Heart left ventricle (tissue), 16 donors: ENCODE measurements around the gene LAMA3. TPM values are rescaled to one million over a fixed set of nuclear protein-coding genes. Genes with fewer than 3 reads are reported as not detected.

ENCODE experiments used
- ATAC-seq, 4 donors: fragments of 200-7000 bp; cut with Tn5 transposase; one replicate each; pipeline ENCODE4 v1.9.1; 2020 to 2022; ENCODE audit warnings: moderate library complexity in 4 of 4, mild to moderate bottlenecking in 3 of 4, moderate number of reproducible peaks in 1 of 4
- DNase-seq, 5 donors: peaks; one replicate each; pipeline ENCODE4 v3.0.0-alpha.2; 2020
- H3K27ac ChIP-seq, 12 donors: fragments of 200-600 bp; sonication (generic) in 4 of 12; one replicate each; pipeline versions ENCODE4 v1.5.0 to v1.8.0; 2016 to 2022; ENCODE audit warnings: mild to moderate bottlenecking in 2 of 12
- H3K27me3 ChIP-seq, 9 donors: fragments of 200-600 bp; sonication (generic) in 2 of 9; one replicate each; pipeline versions ENCODE4 v1.5.1 to v1.8.0; 2016 to 2022; ENCODE audit warnings: mild to moderate bottlenecking in 3 of 9
- H3K36me3 ChIP-seq, 9 donors: fragments of 200-600 bp; sonication (generic) in 2 of 9; one replicate each; pipeline versions ENCODE4 v1.5.0 to v1.8.0; 2018 to 2022; ENCODE audit warnings: mild to moderate bottlenecking in 2 of 9
- H3K4me1 ChIP-seq, 12 donors: fragments of 200-600 bp; sonication (generic) in 4 of 12; one replicate each; pipeline versions ENCODE4 v1.5.0 to v1.8.0; 2016 to 2022; ENCODE audit warnings: mild to moderate bottlenecking in 3 of 12
- H3K4me3 ChIP-seq, 12 donors: fragments of 200-600 bp; sonication (generic) in 4 of 12; one replicate each; pipeline versions ENCODE4 v1.5.0 to v1.8.0; 2017 to 2022; ENCODE audit warnings: mild to moderate bottlenecking in 9 of 12, moderate library complexity in 4 of 12
- H3K9me3 ChIP-seq, 12 donors: fragments of 200-600 bp; sonication (generic) in 4 of 12; one replicate each; pipeline versions ENCODE4 v1.5.0 to v1.8.0; 2016 to 2022; ENCODE audit warnings: mild to moderate bottlenecking in 1 of 12
- POLR2A ChIP-seq, 2 donors: fragments of 450-650 bp; IDR thresholded peaks; one replicate each; pipeline ENCODE4 v1.6.1; 2017; ENCODE audit warnings: antibody characterized with exemption in 2 of 2, mild to moderate bottlenecking in 2 of 2, moderate library complexity in 2 of 2
- WGBS, 4 donors: extraction: QIAGEN DNeasy Blood & Tissue Kit in 2 of 4; methylation state at CpG; one replicate each; pipeline versions ENCODE4 v1.1.5 to v1.1.7; 2013 to 2018; 5-methylcytosine and 5-hydroxymethylcytosine counted together
- intact Hi-C, 10 donors: fragments of 100-400 bp; cut with DNase I; formaldehyde crosslinking; loops; one replicate each; pipeline versions ENCODE4 v1.11.1 to v1.14.2; 2022
- polyA plus RNA-seq, 2 donors: library from polyadenylated mRNA; stranded (reverse); fragments of 200-250 nt; gene quantifications; one replicate each; pipeline ENCODE4 v1.2.3, GENCODE V29; 2013
- total RNA-seq, 9 donors: library from RNA; depleted of rRNA in 2 of 9; stranded (reverse); fragments of >200 nt in 2 of 9; fragmentation: NEBNext Ultra II Directional in 3 of 9; extraction: Animal tissue kit (Norgen Biotek cat#: 25700) in 3 of 9; gene quantifications; one replicate each; pipeline versions ENCODE4 v1.1.0 to v1.2.4, GENCODE V29; 2016 to 2023
- TF ChIP-seq, protein P1 (sequence below), 12 donors: fragments of 200-600 bp; sonication (generic) in 4 of 12; IDR thresholded peaks; one replicate each; pipeline versions ENCODE4 v1.5.0 to v1.8.0; 2018 to 2022; ENCODE audit warnings: antibody characterized with exemption in 12 of 12, mild to moderate bottlenecking in 5 of 12
- donor health status: ischemic (EF 13 %, LVEDD 7.1; RV severe dilation, severe dysfunction).
- donor health status: healthy with polysubstance abuse.
- donor health status: DM: no; HTN: yes; CAD: no.
- donor health status: DM: no; HTN: no; CAD: no.
- donor health status: ischemic (EF 25% LVEDD 6.9; RV normal size, moderate dysfunction).
- donor health status: ischemic (EF 25% LVEDD 5.7; RV mildly dilated, moderate dysfunction).
- donor health status: healthy.
- donor health status: DM: yes; HTN: yes; CAD: no.
- donor health status: ischemic (EF 35%, LVEDD 5.7; RV mildly dilated, moderate dysfunction).
- donor health status: nonischemic (EF 11% LVEDD 7.7; RV severe dilation, severe dysfunction).
- donor health status: DM: yes; HTN: yes; CAD: no.
- donor health status: PGD.
- donor health status: ischemic (EF 29% LVEDD 5.4; RV normal size, mild dysfunction).
- donor health status: nonischemic (EF 23%, LVEDD 6.1; RV moderate dilation, normal function).

The LAMA3 gene
- total and polyA plus RNA-seq, 11 donors, result 1.2 to 6.6 (median 3.2) TPM

DNA sequence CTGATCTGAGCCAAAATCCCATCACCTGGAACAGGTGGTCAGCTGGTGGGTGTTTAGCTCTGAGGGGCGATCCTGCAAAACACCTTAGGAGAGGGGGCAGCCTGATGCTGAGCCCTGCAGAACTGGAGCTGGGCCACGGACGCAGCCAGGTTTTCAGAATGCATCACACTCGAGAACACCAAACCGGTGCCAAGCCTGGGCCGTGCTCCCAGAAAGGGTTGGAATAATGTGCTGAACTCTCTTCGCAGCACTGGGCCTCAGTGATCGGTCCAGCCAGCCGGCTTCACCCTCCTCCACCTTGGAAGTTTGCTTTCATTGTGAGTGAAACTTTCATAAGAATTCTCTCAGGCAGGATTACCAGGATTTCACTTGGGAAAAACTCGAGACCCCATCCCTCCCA lies 268.8 kb downstream of the LAMA3 start:
- Histone ChIP-seq H3K4me1 (peaks cover 0 to 5% (median 0%) of the 10 kb centered on the region in 12 donors), H3K27ac (peak overlapping the region in 3 of 12 donors; percentile 13 to 46 (median 35)), H3K9me3 (no peaks in the 10 kb centered on the region), H3K36me3 (peaks cover 0 to 5% (median 0%) of the 10 kb centered on the region in 9 donors), H3K27me3 (no peaks in the 10 kb centered on the region), H3K4me3 (no peak overlapping the region)
- peak; percentile 72 to 89 (median 81) for DNase-seq
- WGBS, 4 donors, result 46 to 56% (median 49%) methylated on average over 10 of the region's 10 CpGs
- no peak for TF ChIP-seq POLR2A (IDR thresholded peaks at IDR 0.05)
- TF ChIP-seq, protein P1, sequence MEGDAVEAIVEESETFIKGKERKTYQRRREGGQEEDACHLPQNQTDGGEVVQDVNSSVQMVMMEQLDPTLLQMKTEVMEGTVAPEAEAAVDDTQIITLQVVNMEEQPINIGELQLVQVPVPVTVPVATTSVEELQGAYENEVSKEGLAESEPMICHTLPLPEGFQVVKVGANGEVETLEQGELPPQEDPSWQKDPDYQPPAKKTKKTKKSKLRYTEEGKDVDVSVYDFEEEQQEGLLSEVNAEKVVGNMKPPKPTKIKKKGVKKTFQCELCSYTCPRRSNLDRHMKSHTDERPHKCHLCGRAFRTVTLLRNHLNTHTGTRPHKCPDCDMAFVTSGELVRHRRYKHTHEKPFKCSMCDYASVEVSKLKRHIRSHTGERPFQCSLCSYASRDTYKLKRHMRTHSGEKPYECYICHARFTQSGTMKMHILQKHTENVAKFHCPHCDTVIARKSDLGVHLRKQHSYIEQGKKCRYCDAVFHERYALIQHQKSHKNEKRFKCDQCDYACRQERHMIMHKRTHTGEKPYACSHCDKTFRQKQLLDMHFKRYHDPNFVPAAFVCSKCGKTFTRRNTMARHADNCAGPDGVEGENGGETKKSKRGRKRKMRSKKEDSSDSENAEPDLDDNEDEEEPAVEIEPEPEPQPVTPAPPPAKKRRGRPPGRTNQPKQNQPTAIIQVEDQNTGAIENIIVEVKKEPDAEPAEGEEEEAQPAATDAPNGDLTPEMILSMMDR (IDR thresholded peaks at IDR 0.05), result no peak
- intact Hi-C loops, result loop anchor here in 2 of 10 donors (5.0 to 10.0 kb wide), 2 partner anchors 157 to 159 kb away; no protein-coding TSS in a partner anchor
- ATAC-seq, result peak; percentile 95 to 98 (median 98)

DNA sequence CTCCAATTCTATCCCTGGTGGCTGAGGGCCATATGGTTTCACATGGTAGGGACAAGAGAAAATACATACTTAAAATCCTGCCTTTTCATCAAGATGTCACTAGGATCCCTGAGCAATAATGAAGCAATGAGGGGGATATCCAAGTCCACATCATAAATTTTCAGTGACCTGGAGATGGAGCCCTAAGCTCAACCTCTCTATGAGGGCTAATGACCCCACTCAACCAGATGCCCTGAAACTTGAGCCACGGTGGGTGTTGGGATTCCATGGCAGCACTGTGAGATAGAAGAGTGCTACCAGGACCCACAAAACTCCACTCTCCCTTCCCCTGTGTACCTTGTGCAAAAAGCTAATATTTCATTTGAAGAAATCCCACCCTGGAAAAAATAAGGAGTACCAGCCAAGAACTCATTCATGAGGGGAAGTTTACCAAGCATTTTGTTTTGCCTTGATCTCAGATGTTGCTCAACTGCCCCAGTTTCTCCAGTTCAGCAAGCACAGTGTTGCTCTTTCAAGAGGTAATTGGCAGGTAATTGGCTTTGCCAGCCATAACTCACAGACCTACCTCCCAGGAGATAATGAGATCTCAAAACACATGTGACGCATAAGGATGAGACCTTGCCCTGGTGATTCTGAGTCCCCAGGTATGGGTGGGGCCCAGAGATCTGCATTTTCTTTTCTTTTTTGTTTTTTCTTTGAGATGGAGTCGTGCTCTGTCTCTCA lies 274.4 kb downstream of the LAMA3 start:
- ATAC-seq (no peak), DNase-seq (no peak)
- H3K27ac ChIP-seq, result no peak overlapping the region
- H3K36me3 ChIP-seq, result no peaks in the 10 kb centered on the region
- no peaks in the 10 kb centered on the region for H3K9me3 ChIP-seq
- H3K4me1 ChIP-seq, result peaks cover 0 to 14% (median 0%) of the 10 kb centered on the region in 12 donors
- TF ChIP-seq POLR2A (IDR thresholded peaks at IDR 0.05), result no peak
- TF ChIP-seq, protein P1 (IDR thresholded peaks at IDR 0.05), result peak in 1 of 12 donors; percentile 16
- H3K27me3 ChIP-seq, result no peaks in the 10 kb centered on the region
- WGBS, 4 donors, result 79 to 86% (median 82%) methylated on average over 3 of the region's 3 CpGs
- no peak overlapping the region for H3K4me3 ChIP-seq
- intact Hi-C loops, result loop anchor here in 4 of 10 donors (10.0 kb wide), 1 partner anchor 151 kb away; no protein-coding TSS in a partner anchor

DNA sequence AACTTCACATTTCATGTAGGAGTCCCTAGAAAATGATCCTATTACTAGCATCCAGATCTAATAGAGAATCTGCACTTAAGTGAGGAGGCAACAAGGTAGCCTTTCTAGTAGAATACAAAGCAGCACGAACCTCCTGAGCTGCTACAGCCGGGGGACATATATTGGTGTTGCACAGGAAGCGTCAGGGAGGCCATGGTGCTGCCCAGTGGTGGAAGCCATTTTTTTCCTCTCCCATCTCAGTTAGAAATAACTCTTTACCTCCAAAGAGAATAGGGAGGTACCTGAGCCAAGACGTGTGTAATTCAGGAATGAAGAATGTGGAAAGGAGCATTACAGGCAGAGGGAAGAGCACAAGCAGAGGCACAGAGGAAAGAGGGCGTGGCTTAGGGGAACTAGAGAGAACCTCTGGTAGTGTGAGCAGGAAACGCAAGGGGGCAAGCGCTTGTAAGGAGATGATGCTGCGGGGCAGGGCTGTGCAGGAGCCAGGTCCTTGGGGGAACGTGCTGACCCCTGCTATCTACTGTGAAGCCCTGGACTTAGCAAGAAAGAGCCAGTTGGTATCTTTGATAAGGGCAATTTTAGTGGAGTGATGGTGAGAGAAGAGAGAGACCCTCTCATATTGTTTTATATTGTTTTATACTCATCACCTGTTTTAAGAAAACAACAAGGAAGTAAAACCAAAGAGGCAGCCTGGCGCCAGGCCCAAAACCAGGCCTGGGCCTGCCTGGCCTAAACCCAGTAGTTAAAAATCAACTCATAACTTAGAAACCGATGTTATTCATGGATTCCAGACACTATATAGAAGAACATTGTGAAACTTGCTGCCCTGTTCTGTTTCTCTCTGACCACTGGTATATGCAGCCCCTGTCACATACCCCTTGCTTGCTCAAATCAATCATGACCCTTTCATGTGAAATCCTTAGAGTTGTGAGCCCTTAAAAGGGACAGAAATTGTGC lies 275.3 kb downstream of the LAMA3 start:
- no peak for ATAC-seq
- intact Hi-C loops, result loop anchor here in 4 of 10 donors (10.0 kb wide), 1 partner anchor 150 kb away; no protein-coding TSS in a partner anchor
- peaks cover 0 to 14% (median 0%) of the 10 kb centered on the region in 12 donors for H3K4me1 ChIP-seq
- TF ChIP-seq, protein P1 (IDR thresholded peaks at IDR 0.05), result no peak
- TF ChIP-seq POLR2A (IDR thresholded peaks at IDR 0.05), result no peak
- H3K27me3 ChIP-seq, result no peaks in the 10 kb centered on the region
- peak overlapping the region in 1 of 12 donors; percentile 53 for H3K27ac ChIP-seq
- H3K36me3 ChIP-seq, result no peaks in the 10 kb centered on the region
- no peak overlapping the region for H3K4me3 ChIP-seq
- WGBS, 4 donors, result 90 to 93% (median 92%) methylated on average over 11 of the region's 11 CpGs
- no peaks in the 10 kb centered on the region for H3K9me3 ChIP-seq
- no peak for DNase-seq
